PC-3 (cell line): Measurements from ENCODE around the gene PRKN. TPM values are rescaled to one million over a fixed set of nuclear protein-coding genes. Genes with fewer than 3 reads are reported as not detected.

Experiments
- ATAC-seq: fragments of 200-7000 bp; cut with Tn5 transposase; 2 replicates; pipeline ENCODE4 v1.9.1; 2020; ENCODE audit warnings: mild to moderate bottlenecking, moderate library complexity
- BruUV-seq: library from RNA; stranded (reverse); fragments of 400-500 nt; replicated peaks from 2 replicates; lab custom pipeline; 2021; lab: Mats Ljungman, UMichigan
- CTCF ChIA-PET: fragments of 300-600 bp; sonication (Branson Sonifier 250); formaldehyde crosslinking; loops from one replicate; lab custom pipeline; 2022; ENCODE audit warnings: antibody characterized with exemption; lab: Charles Lee
- POLR2A ChIA-PET: fragments of 300-600 bp; sonication (Branson Sonifier 250); formaldehyde crosslinking; loops from one replicate; lab custom pipeline; 2022; ENCODE audit warnings: antibody characterized with exemption; ENCODE audit not compliant: unreplicated experiment; lab: Charles Lee
- DNase-seq: peaks from one replicate; pipeline ENCODE4 v3.0.0-alpha.2; 2015
- H2AFZ ChIP-seq: fragments of 300-600 bp; sonication (generic); 2 replicates; pipeline ENCODE4 v1.6.0; 2016; ENCODE audit warnings: antibody characterized with exemption, low read length
- H3F3A ChIP-seq: fragments of 300-600 bp; sonication (generic); one replicate; pipeline ENCODE4 v1.6.0; 2017; ENCODE audit warnings: antibody characterized with exemption, low read length, control low read depth, mild to moderate bottlenecking; ENCODE audit not compliant: unreplicated experiment
- H3K27ac ChIP-seq: fragments of 300-600 bp; sonication (generic); 2 replicates; pipeline ENCODE4 v1.5.1; 2016; ENCODE audit warnings: mild to moderate bottlenecking, low read length
- H3K27me3 ChIP-seq: fragments of 300-600 bp; sonication (generic); 2 replicates; pipeline ENCODE4 v1.6.1; 2016; ENCODE audit warnings: low read length, mixed read lengths
- H3K36me3 ChIP-seq: fragments of 300-600 bp; sonication (generic); 2 replicates; pipeline ENCODE4 v1.6.1; 2016; ENCODE audit warnings: low read depth, mixed run types, low read length, mixed read lengths
- H3K4me1 ChIP-seq: fragments of 300-600 bp; sonication (generic); 2 replicates; pipeline ENCODE4 v1.5.1; 2016; ENCODE audit warnings: low read length; ENCODE audit not compliant: insufficient read depth
- H3K4me2 ChIP-seq: fragments of 300-600 bp; sonication (generic); 2 replicates; pipeline ENCODE4 v1.6.0; 2016; ENCODE audit warnings: low read length
- H3K4me3 ChIP-seq: fragments of 300-600 bp; sonication (generic); 2 replicates; pipeline ENCODE4 v1.5.1; 2016; ENCODE audit warnings: mild to moderate bottlenecking, low read length, mixed read lengths
- H3K79me2 ChIP-seq: fragments of 300-600 bp; sonication (generic); 2 replicates; pipeline ENCODE4 v1.6.1; 2017; ENCODE audit warnings: low read length, mixed read lengths
- H3K9ac ChIP-seq: fragments of 300-600 bp; sonication (generic); 2 replicates; pipeline ENCODE4 v1.6.0; 2016; ENCODE audit warnings: mild to moderate bottlenecking, low read length
- H3K9me2 ChIP-seq: fragments of 300-600 bp; sonication (generic); replicated peaks from 2 replicates; pipeline ENCODE4 v1.6.1; 2016; ENCODE audit warnings: mixed run types, low read length, mixed read lengths
- H3K9me3 ChIP-seq: fragments of 300-600 bp; sonication (generic); 2 replicates; pipeline ENCODE4 v1.6.1; 2016; ENCODE audit warnings: low read length, mixed read lengths
- H4K20me1 ChIP-seq: fragments of 300-600 bp; sonication (generic); 2 replicates; pipeline ENCODE4 v1.6.1; 2016; ENCODE audit warnings: low read length, mixed read lengths
- CTCF ChIP-seq: fragments of 300-600 bp; sonication (generic); conservative IDR thresholded peaks from 2 replicates; pipeline ENCODE4 v1.5.1; 2017; ENCODE audit warnings: antibody characterized with exemption, low read depth, mild to moderate bottlenecking, low read length
- EZH2 ChIP-seq: fragments of 300-600 bp; sonication (generic); IDR thresholded peaks from one replicate; pipeline ENCODE4 v1.6.1; 2017; ENCODE audit warnings: antibody characterized with exemption, mild to moderate bottlenecking, low read length; ENCODE audit not compliant: unreplicated experiment
- EZH2phosphoT487 ChIP-seq: fragments of 300-600 bp; sonication (generic); IDR thresholded peaks from 2 replicates; pipeline ENCODE4 v1.6.1; 2018; ENCODE audit warnings: mild to moderate bottlenecking, antibody characterized with exemption, low read length, borderline replicate concordance
- intact Hi-C: fragments of 100-400 bp; cut with micrococcal nuclease; formaldehyde crosslinking; loops from 2 replicates; pipeline ENCODE4 v1.9.0; 2023
- total RNA-seq: library from RNA; depleted of rRNA; stranded (reverse); fragments of >200 nt; gene quantifications from 2 replicates; pipeline ENCODE4 v1.2.3, GENCODE V29; 2014

The PRKN gene
- total RNA-seq, 1 experiment from 2014 or later, result not detected

GRCh38 chr6:161446949-161447348 is 1280.6 kb downstream of the PRKN start:
- BruUV-seq, result no TSS peak

GRCh38 chr6:161446296-161446925 is 1281.2 kb downstream of the PRKN start:
- no TSS peak for BruUV-seq
- H2AFZ ChIP-seq, result no peak overlapping the region
- ChIA-PET CTCF (no interaction called here), POLR2A (no interaction called here)
- no peaks in the 10 kb centered on the region for H3K27me3 ChIP-seq
- no peaks in the 10 kb centered on the region for H3K9me2 ChIP-seq
- no peak overlapping the region for H3K9ac ChIP-seq
- no peaks in the 10 kb centered on the region for H4K20me1 ChIP-seq
- no peak overlapping the region for H3K4me2 ChIP-seq
- no peak overlapping the region for H3K27ac ChIP-seq
- no peak for ATAC-seq
- intact Hi-C loops, result no loop called here
- H3K9me3 ChIP-seq, result no peaks in the 10 kb centered on the region
- H3F3A ChIP-seq, result no peaks in the 10 kb centered on the region
- H3K36me3 ChIP-seq, result no peaks in the 10 kb centered on the region
- no peak overlapping the region for H3K4me3 ChIP-seq
- TF ChIP-seq CTCF, result no peak
- no peak for TF ChIP-seq EZH2phosphoT487
- TF ChIP-seq EZH2, result no peak
- no peak for DNase-seq
- H3K79me2 ChIP-seq, result no peaks in the 10 kb centered on the region
- H3K4me1 ChIP-seq, result no peaks in the 10 kb centered on the region

More at GRCh38 chr6:161446949-161447348, 1280.6 kb downstream of the PRKN start:
- intact Hi-C loops, result no loop called here
- Histone ChIP-seq H3K4me3 (no peak overlapping the region), H3K27me3 (no peaks in the 10 kb centered on the region), H3K9me2 (no peaks in the 10 kb centered on the region), H3K36me3 (no peaks in the 10 kb centered on the region), H3K4me2 (no peak overlapping the region), H3K79me2 (no peaks in the 10 kb centered on the region), H3K27ac (no peak overlapping the region), H4K20me1 (no peaks in the 10 kb centered on the region), H2AFZ (no peak overlapping the region), H3F3A (no peaks in the 10 kb centered on the region), H3K4me1 (no peaks in the 10 kb centered on the region), H3K9ac (no peak overlapping the region), H3K9me3 (no peaks in the 10 kb centered on the region)
- ATAC-seq, result no peak
- ChIA-PET CTCF (no interaction called here), POLR2A (no interaction called here)
- TF ChIP-seq EZH2 (no peak), EZH2phosphoT487 (no peak), CTCF (no peak)
- no peak for DNase-seq

GRCh38 chr6:161445021-161445799 is 1282.4 kb downstream of the PRKN start:
- POLR2A ChIA-PET, result no interaction called here
- CTCF ChIA-PET, result no interaction called here
- Histone ChIP-seq H3K4me3 (no peak overlapping the region), H3K9ac (no peak overlapping the region), H3K9me2 (no peaks in the 10 kb centered on the region), H3K9me3 (no peaks in the 10 kb centered on the region), H2AFZ (no peak overlapping the region), H3K36me3 (no peaks in the 10 kb centered on the region), H3K27ac (no peak overlapping the region), H3K27me3 (no peaks in the 10 kb centered on the region), H3K4me2 (no peak overlapping the region), H3F3A (no peaks in the 10 kb centered on the region), H4K20me1 (no peaks in the 10 kb centered on the region), H3K79me2 (no peaks in the 10 kb centered on the region), H3K4me1 (no peaks in the 10 kb centered on the region)
- no peak for TF ChIP-seq EZH2
- no peak for DNase-seq
- no TSS peak for BruUV-seq
- ATAC-seq, result no peak
- intact Hi-C loops, result no loop called here
